HepG2 (cell line): ENCODE results near the gene CRK. TPM values are rescaled to one million over a fixed set of nuclear protein-coding genes. Genes with fewer than 3 reads are reported as not detected.
A peak's percentile ranks its signal among the peaks of the same experiment; 100 is the strongest.

Experiments
- DNMT3B ChIP-seq: conservative IDR thresholded peaks from 2 replicates; pipeline ENCODE4 v1.6.1; 2016; ENCODE audit warnings: missing biosample characterization, control low read depth
- SOX13 ChIP-seq, 3 experiments: fragments of 450-650 bp in 1 of 3; sonication (generic) in 1 of 3; formaldehyde crosslinking in 1 of 3; IDR thresholded peaks in 2 of 3; conservative IDR thresholded peaks in 1 of 3; 2 replicates each; pipeline versions ENCODE4 v1.5.0 to v1.6.1; 2016 to 2020; ENCODE audit warnings: antibody characterized with exemption in 1 of 3, mild to moderate bottlenecking in 1 of 3, missing compliant biosample characterization in 1 of 3, missing genetic modification reagents in 1 of 3, moderate library complexity in 1 of 3
- SRSF1 ChIP-seq: fragments of 200-400 bp; formaldehyde crosslinking; optimal IDR thresholded peaks from 2 replicates; pipeline ENCODE3; 2017; ENCODE audit warnings: mild to moderate bottlenecking, low read depth, low read length, moderate library complexity
- ZNF510 ChIP-seq: sonication (generic); formaldehyde crosslinking; IDR thresholded peaks from 2 replicates; pipeline ENCODE4 v1.4.0; 2020; ENCODE audit warnings: low read depth, mild to moderate bottlenecking, missing genetic modification reagents
- ZNF563 ChIP-seq: sonication (generic); formaldehyde crosslinking; IDR thresholded peaks from 2 replicates; pipeline ENCODE4 v1.8.0; 2022; ENCODE audit warnings: mild to moderate bottlenecking, moderate library complexity, missing genetic modification reagents
- ZNF7 ChIP-seq: IDR thresholded peaks from 2 replicates; pipeline ENCODE4 v1.6.1; 2016; ENCODE audit warnings: missing biosample characterization, missing genetic modification reagents
- ZNF775 ChIP-seq: sonication (generic); formaldehyde crosslinking; IDR thresholded peaks from 2 replicates; pipeline ENCODE4 v1.4.0; 2020; ENCODE audit warnings: missing genetic modification reagents, mild to moderate bottlenecking, moderate library complexity, borderline replicate concordance
- ZNF792 ChIP-seq: IDR thresholded peaks from 2 replicates; pipeline ENCODE4 v1.6.1; 2016
- polyA plus RNA-seq, 8 experiments: library from polyadenylated mRNA; depleted of rRNA in 3 of 8; stranded (reverse) in 7 of 8; unstranded in 1 of 8; fragments of >200 nt; fragmentation: Illumina TruSeq in 4 of 8; extraction: Trizol in 4 of 8; gene quantifications; 2 replicates each; pipeline versions ENCODE4 v1.2.1 to v1.2.3, GENCODE V29; 2011 to 2016; ENCODE audit warnings: low read depth in 4 of 8, missing spikeins in 1 of 8, mixed read lengths in 1 of 8; ENCODE audit not compliant: insufficient read depth in 1 of 8
- total RNA-seq, 5 experiments: library from RNA; depleted of rRNA; stranded (reverse); fragments of >200 nt; fragmentation: Illumina TruSeq; extraction: Trizol; gene quantifications; 2 replicates each; pipeline ENCODE4 v1.2.3, GENCODE V29; 2016; ENCODE audit warnings: low read depth in 1 of 5
- TF ChIP-seq, protein P1 (sequence below): fragments of 450-650 bp; IDR thresholded peaks from 2 replicates; pipeline ENCODE4 v1.6.1; 2017; ENCODE audit warnings: mild to moderate bottlenecking
- TF ChIP-seq, protein P2 (sequence below): sonication (generic); formaldehyde crosslinking; IDR thresholded peaks from 2 replicates; pipeline ENCODE4 v1.4.0; 2020; ENCODE audit warnings: low read depth, mild to moderate bottlenecking, missing genetic modification reagents
- TF ChIP-seq, protein P3 (sequence below): sonication (generic); formaldehyde crosslinking; IDR thresholded peaks from 2 replicates; pipeline ENCODE4 v1.5.0; 2020; ENCODE audit warnings: missing genetic modification reagents
- TF ChIP-seq, protein P4 (sequence below): sonication (generic); formaldehyde crosslinking; IDR thresholded peaks from 2 replicates; pipeline ENCODE4 v1.4.0; 2020; ENCODE audit warnings: missing genetic modification reagents, borderline replicate concordance
- TF ChIP-seq, protein P5 (sequence below): sonication (generic); formaldehyde crosslinking; IDR thresholded peaks from 2 replicates; pipeline ENCODE4 v1.5.0; 2020; ENCODE audit warnings: missing genetic modification reagents
- TF ChIP-seq, protein P6 (sequence below): sonication (generic); formaldehyde crosslinking; IDR thresholded peaks from 2 replicates; pipeline ENCODE4; 2020; ENCODE audit warnings: missing genetic modification reagents, mild to moderate bottlenecking, borderline replicate concordance
- TF ChIP-seq, protein P7 (sequence below): IDR thresholded peaks from 2 replicates; pipeline ENCODE4 v1.6.1; 2016; ENCODE audit warnings: missing biosample characterization, missing genetic modification reagents, low read depth

CRK gene
- total and polyA plus RNA-seq, 2 of the 13 experiments (the other 11 are each of a cell fraction or from before 2014, with no cell fraction given) = 47.4 to 54.2 TPM

DNA sequence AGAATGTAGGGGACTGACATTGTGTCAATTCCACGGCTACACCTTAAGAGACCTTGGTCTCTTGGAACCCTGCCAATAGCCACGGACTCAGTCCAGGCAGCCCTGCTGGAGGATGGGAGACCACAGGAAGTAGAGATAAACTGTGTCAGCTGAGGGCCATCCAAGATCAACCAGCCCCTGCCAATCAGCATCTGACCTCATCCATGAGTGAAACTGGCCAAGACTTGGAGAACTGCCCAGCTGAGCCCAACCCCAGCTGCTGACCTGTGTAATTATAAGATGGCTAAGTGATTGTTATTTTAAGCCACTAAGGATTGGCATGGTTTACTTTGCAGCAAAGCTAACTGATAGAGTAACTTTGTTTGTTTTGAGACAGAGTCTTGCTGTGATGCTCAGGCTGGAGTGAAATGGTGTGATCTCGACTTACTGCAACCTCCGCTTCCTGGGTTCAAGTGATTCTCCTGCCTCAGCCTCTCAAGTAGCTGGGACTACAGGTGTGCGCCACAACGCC is 42.7 kb downstream of the CRK start (continued):
- TF ChIP-seq, protein P1, sequence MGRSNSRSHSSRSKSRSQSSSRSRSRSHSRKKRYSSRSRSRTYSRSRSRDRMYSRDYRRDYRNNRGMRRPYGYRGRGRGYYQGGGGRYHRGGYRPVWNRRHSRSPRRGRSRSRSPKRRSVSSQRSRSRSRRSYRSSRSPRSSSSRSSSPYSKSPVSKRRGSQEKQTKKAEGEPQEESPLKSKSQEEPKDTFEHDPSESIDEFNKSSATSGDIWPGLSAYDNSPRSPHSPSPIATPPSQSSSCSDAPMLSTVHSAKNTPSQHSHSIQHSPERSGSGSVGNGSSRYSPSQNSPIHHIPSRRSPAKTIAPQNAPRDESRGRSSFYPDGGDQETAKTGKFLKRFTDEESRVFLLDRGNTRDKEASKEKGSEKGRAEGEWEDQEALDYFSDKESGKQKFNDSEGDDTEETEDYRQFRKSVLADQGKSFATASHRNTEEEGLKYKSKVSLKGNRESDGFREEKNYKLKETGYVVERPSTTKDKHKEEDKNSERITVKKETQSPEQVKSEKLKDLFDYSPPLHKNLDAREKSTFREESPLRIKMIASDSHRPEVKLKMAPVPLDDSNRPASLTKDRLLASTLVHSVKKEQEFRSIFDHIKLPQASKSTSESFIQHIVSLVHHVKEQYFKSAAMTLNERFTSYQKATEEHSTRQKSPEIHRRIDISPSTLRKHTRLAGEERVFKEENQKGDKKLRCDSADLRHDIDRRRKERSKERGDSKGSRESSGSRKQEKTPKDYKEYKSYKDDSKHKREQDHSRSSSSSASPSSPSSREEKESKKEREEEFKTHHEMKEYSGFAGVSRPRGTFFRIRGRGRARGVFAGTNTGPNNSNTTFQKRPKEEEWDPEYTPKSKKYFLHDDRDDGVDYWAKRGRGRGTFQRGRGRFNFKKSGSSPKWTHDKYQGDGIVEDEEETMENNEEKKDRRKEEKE = no peak
- TF ChIP-seq, protein P2, sequence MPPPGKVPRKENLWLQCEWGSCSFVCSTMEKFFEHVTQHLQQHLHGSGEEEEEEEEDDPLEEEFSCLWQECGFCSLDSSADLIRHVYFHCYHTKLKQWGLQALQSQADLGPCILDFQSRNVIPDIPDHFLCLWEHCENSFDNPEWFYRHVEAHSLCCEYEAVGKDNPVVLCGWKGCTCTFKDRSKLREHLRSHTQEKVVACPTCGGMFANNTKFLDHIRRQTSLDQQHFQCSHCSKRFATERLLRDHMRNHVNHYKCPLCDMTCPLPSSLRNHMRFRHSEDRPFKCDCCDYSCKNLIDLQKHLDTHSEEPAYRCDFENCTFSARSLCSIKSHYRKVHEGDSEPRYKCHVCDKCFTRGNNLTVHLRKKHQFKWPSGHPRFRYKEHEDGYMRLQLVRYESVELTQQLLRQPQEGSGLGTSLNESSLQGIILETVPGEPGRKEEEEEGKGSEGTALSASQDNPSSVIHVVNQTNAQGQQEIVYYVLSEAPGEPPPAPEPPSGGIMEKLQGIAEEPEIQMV = 0 out of 2 replicates have a peak, but pooled peaks have one; percentile 24
- TF ChIP-seq, protein P3, sequence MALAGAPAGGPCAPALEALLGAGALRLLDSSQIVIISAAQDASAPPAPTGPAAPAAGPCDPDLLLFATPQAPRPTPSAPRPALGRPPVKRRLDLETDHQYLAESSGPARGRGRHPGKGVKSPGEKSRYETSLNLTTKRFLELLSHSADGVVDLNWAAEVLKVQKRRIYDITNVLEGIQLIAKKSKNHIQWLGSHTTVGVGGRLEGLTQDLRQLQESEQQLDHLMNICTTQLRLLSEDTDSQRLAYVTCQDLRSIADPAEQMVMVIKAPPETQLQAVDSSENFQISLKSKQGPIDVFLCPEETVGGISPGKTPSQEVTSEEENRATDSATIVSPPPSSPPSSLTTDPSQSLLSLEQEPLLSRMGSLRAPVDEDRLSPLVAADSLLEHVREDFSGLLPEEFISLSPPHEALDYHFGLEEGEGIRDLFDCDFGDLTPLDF (CRISPR knock-in tag) = no peak
- no peak for TF ChIP-seq SRSF1
- no peak for TF ChIP-seq ZNF510 (CRISPR knock-in tag)
- no peak for TF ChIP-seq ZNF7
- no peak for TF ChIP-seq SOX13 (IDR thresholded peaks at IDR 0.05)
- peak in 1 of 2 experiments; percentile 5; a peak in 1 of 4 replicates for TF ChIP-seq SOX13 (CRISPR knock-in tag; conservative IDR thresholded peaks at IDR 0.05 in 1 of 2, IDR thresholded peaks at IDR 0.05 in 1 of 2)
- no peak for TF ChIP-seq ZNF775 (CRISPR knock-in tag)
- TF ChIP-seq, protein P4, sequence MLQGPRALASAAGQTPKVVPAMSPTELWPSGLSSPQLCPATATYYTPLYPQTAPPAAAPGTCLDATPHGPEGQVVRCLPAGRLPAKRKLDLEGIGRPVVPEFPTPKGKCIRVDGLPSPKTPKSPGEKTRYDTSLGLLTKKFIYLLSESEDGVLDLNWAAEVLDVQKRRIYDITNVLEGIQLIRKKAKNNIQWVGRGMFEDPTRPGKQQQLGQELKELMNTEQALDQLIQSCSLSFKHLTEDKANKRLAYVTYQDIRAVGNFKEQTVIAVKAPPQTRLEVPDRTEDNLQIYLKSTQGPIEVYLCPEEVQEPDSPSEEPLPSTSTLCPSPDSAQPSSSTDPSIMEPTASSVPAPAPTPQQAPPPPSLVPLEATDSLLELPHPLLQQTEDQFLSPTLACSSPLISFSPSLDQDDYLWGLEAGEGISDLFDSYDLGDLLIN (CRISPR knock-in tag) = no peak
- no peak for TF ChIP-seq ZNF792 (CRISPR knock-in tag)
- TF ChIP-seq, protein P5, sequence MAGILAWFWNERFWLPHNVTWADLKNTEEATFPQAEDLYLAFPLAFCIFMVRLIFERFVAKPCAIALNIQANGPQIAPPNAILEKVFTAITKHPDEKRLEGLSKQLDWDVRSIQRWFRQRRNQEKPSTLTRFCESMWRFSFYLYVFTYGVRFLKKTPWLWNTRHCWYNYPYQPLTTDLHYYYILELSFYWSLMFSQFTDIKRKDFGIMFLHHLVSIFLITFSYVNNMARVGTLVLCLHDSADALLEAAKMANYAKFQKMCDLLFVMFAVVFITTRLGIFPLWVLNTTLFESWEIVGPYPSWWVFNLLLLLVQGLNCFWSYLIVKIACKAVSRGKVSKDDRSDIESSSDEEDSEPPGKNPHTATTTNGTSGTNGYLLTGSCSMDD = no peak
- no peak for TF ChIP-seq DNMT3B (CRISPR knock-in tag)
- TF ChIP-seq, protein P6, sequence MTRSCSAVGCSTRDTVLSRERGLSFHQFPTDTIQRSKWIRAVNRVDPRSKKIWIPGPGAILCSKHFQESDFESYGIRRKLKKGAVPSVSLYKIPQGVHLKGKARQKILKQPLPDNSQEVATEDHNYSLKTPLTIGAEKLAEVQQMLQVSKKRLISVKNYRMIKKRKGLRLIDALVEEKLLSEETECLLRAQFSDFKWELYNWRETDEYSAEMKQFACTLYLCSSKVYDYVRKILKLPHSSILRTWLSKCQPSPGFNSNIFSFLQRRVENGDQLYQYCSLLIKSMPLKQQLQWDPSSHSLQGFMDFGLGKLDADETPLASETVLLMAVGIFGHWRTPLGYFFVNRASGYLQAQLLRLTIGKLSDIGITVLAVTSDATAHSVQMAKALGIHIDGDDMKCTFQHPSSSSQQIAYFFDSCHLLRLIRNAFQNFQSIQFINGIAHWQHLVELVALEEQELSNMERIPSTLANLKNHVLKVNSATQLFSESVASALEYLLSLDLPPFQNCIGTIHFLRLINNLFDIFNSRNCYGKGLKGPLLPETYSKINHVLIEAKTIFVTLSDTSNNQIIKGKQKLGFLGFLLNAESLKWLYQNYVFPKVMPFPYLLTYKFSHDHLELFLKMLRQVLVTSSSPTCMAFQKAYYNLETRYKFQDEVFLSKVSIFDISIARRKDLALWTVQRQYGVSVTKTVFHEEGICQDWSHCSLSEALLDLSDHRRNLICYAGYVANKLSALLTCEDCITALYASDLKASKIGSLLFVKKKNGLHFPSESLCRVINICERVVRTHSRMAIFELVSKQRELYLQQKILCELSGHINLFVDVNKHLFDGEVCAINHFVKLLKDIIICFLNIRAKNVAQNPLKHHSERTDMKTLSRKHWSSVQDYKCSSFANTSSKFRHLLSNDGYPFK = no peak
- TF ChIP-seq, protein P7, sequence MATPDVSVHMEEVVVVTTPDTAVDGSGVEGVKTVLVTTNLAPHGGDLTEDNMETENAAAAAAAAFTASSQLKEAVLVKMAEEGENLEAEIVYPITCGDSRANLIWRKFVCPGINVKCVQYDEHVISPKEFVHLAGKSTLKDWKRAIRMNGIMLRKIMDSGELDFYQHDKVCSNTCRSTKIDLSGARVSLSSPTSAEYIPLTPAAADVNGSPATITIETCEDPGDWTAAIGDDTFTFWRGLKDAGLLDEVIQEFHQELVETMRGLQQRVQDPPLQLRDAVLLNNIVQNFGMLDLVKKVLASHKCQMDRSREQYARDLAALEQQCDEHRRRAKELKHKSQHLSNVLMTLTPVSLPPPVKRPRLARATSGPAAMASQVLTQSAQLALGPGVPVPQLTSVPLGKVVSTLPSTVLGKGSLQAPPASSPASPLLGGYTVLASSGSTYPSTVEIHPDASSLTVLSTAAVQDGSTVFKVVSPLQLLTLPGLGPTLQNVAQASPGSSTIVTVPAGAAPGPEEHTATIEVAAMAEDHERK (CRISPR knock-in tag) = no peak
- TF ChIP-seq ZNF563 (CRISPR knock-in tag) = no peak
